IMR-90 (cell line): ENCODE data around the gene E4F1. TPM values are rescaled to one million over a fixed set of nuclear protein-coding genes. Genes with fewer than 3 reads are reported as not detected.
"Not testable (repeated sequence)": the region's sequence is repeated elsewhere in the genome, so short reads cannot be mapped to it uniquely, and the experiment has no call there.

Experiments used
- ATAC-seq: fragments of 200-7000 bp; cut with Tn5 transposase; 2 replicates; pipeline ENCODE4 v1.9.1; 2020; ENCODE audit warnings: low read depth, mild to moderate bottlenecking, moderate library complexity
- BruUV-seq: library from RNA; stranded (reverse); fragments of 400-500 nt; replicated peaks from 2 replicates; lab custom pipeline; 2021; lab: Mats Ljungman, UMichigan
- CTCF ChIA-PET: fragments of 300-600 bp; formaldehyde crosslinking; extraction: SDS; loops from one replicate; lab custom pipeline; 2021; ENCODE audit warnings: antibody characterized with exemption; lab: Yijun Ruan, JAX
- POLR2A ChIA-PET: fragments of 300-600 bp; sonication (Branson Sonifier 250); formaldehyde crosslinking; loops from one replicate; lab custom pipeline; 2022; ENCODE audit warnings: antibody characterized with exemption; ENCODE audit not compliant: unreplicated experiment; lab: Charles Lee
- DNase-seq: peaks from one replicate; pipeline ENCODE4 v3.0.0; 2013
- H2AFZ ChIP-seq: replicated peaks from 2 replicates; pipeline ENCODE3; 2013; ENCODE audit warnings: low read length, mild to moderate bottlenecking; ENCODE audit not compliant: poor library complexity
- H2AK5ac ChIP-seq: 2 replicates; pipeline ENCODE4 v1.6.1; 2013; ENCODE audit warnings: low read depth, low read length, inconsistent platforms
- H2AK9ac ChIP-seq: replicated peaks from 2 replicates; pipeline ENCODE3; 2013; ENCODE audit warnings: mild to moderate bottlenecking, low read depth, low read length, moderate library complexity; ENCODE audit not compliant: poor library complexity
- H2BK120ac ChIP-seq: 2 replicates; pipeline ENCODE4 v1.6.1; 2013; ENCODE audit warnings: low read depth, low read length, inconsistent platforms
- H2BK15ac ChIP-seq: 3 replicates; pipeline ENCODE4 v1.6.1; 2013; ENCODE audit warnings: low read depth, low read length, inconsistent platforms
- H2BK20ac ChIP-seq: 2 replicates; pipeline ENCODE4 v1.6.1; 2013; ENCODE audit warnings: low read depth, mild to moderate bottlenecking, inconsistent platforms, low read length, moderate library complexity
- H2BK5ac ChIP-seq: 2 replicates; pipeline ENCODE4 v1.6.1; 2013; ENCODE audit warnings: mild to moderate bottlenecking, low read depth, low read length, inconsistent platforms; ENCODE audit not compliant: poor library complexity, severe bottlenecking
- H3K14ac ChIP-seq: replicated peaks from 2 replicates; pipeline ENCODE4 v1.6.1; 2013; ENCODE audit warnings: low read depth, low read length, inconsistent platforms
- H3K18ac ChIP-seq: 2 replicates; pipeline ENCODE4 v1.6.1; 2013; ENCODE audit warnings: low read depth, low read length, control low read depth
- H3K23ac ChIP-seq: 2 replicates; pipeline ENCODE4 v1.6.1; 2013; ENCODE audit warnings: low read depth, low read length, inconsistent platforms
- H3K27ac ChIP-seq: 2 replicates; pipeline ENCODE4 v1.5.1; 2013; ENCODE audit warnings: mild to moderate bottlenecking, control low read depth, low read length; ENCODE audit not compliant: insufficient read depth
- H3K27me3 ChIP-seq: 2 replicates; pipeline ENCODE4 v1.6.1; 2013; ENCODE audit warnings: low read length; ENCODE audit not compliant: control insufficient read depth, insufficient read depth
- H3K36me3 ChIP-seq: 2 replicates; pipeline ENCODE4 v1.6.1; 2013; ENCODE audit warnings: low read length, mixed read lengths; ENCODE audit not compliant: control insufficient read depth, insufficient read depth
- H3K4ac ChIP-seq: 2 replicates; pipeline ENCODE4 v1.6.1; 2013; ENCODE audit warnings: low read depth, low read length, inconsistent platforms
- H3K4me1 ChIP-seq: 2 replicates; pipeline ENCODE4 v1.6.1; 2013; ENCODE audit warnings: low read length, mixed read lengths; ENCODE audit not compliant: control insufficient read depth, insufficient read depth
- H3K4me2 ChIP-seq: 2 replicates; pipeline ENCODE4 v1.6.1; 2013; ENCODE audit warnings: low read depth, mild to moderate bottlenecking, control low read depth, low read length, moderate library complexity
- H3K4me3 ChIP-seq: 2 replicates; pipeline ENCODE4 v1.5.1; 2013; ENCODE audit warnings: low read depth, mild to moderate bottlenecking, control low read depth, low read length, moderate library complexity; ENCODE audit not compliant: insufficient read depth
- H3K56ac ChIP-seq: 2 replicates; pipeline ENCODE4 v1.6.1; 2013; ENCODE audit warnings: low read length, inconsistent platforms; ENCODE audit not compliant: insufficient read depth; ENCODE audit errors: extremely low read depth
- H3K79me1 ChIP-seq, 2 experiments: 2 replicates each; pipeline ENCODE4 v1.6.1; 2013; ENCODE audit warnings: low read length in 2 of 2, inconsistent platforms in 1 of 2, low read depth in 1 of 2
- H3K9ac ChIP-seq: 2 replicates; pipeline ENCODE4 v1.6.1; 2013; ENCODE audit warnings: low read depth, low read length, control low read depth
- H3K9me1 ChIP-seq: 2 replicates; pipeline ENCODE4 v1.6.1; 2013; ENCODE audit warnings: low read length, inconsistent platforms; ENCODE audit not compliant: insufficient read depth
- H3K9me3 ChIP-seq: 2 replicates; pipeline ENCODE4 v1.6.1; 2013; ENCODE audit warnings: low read length; ENCODE audit not compliant: control insufficient read depth, insufficient read depth
- H4K20me1 ChIP-seq: 2 replicates; pipeline ENCODE4 v1.6.1; 2013; ENCODE audit warnings: low read length, inconsistent platforms; ENCODE audit not compliant: insufficient read depth
- H4K5ac ChIP-seq: 2 replicates; pipeline ENCODE4 v1.6.1; 2013; ENCODE audit warnings: mild to moderate bottlenecking, low read depth, low read length, control low read depth
- H4K8ac ChIP-seq, 2 experiments: 2 replicates each; pipeline ENCODE4 v1.6.1; 2013; ENCODE audit warnings: low read depth in 2 of 2, low read length in 2 of 2, control low read depth in 1 of 2, inconsistent platforms in 1 of 2
- H4K91ac ChIP-seq: 2 replicates; pipeline ENCODE4 v1.6.1; 2013; ENCODE audit warnings: low read depth, low read length, inconsistent platforms; ENCODE audit not compliant: insufficient read depth
- CEBPB ChIP-seq: IDR thresholded peaks from 2 replicates; pipeline ENCODE4 v1.6.1; 2012; ENCODE audit warnings: low read depth, low read length, improper control_type of control experiment
- ELK1 ChIP-seq: fragments of 150-350 bp; IDR thresholded peaks from 2 replicates; pipeline ENCODE4 v1.6.1; 2016; ENCODE audit warnings: low read depth, mild to moderate bottlenecking, low read length, moderate library complexity, borderline replicate concordance
- FOS ChIP-seq: fragments of 150-350 bp; IDR thresholded peaks from 2 replicates; pipeline ENCODE4 v1.6.1; 2016; ENCODE audit warnings: low read depth, low read length
- MXI1 ChIP-seq: IDR thresholded peaks from 2 replicates; pipeline ENCODE4 v1.6.1; 2012; ENCODE audit warnings: low read depth, mild to moderate bottlenecking, low read length, moderate library complexity, borderline replicate concordance
- NFE2L2 ChIP-seq: fragments of 150-350 bp; IDR thresholded peaks from 2 replicates; pipeline ENCODE4 v1.6.1; 2016; ENCODE audit warnings: low read depth, mild to moderate bottlenecking, low read length
- POLR2A ChIP-seq: IDR thresholded peaks from 2 replicates; pipeline ENCODE4 v1.6.1; 2012; ENCODE audit warnings: mild to moderate bottlenecking, low read depth, low read length
- RAD21 ChIP-seq: IDR thresholded peaks from 2 replicates; pipeline ENCODE4 v1.6.1; 2012; ENCODE audit warnings: low read length, improper control_type of control experiment
- WGBS, 2 experiments: methylation state at CpG; one replicate each; pipeline versions ENCODE4 v1.1.5 to v1.1.7; 2013; ENCODE audit warnings: missing lambda C conversion rate in 2 of 2; ENCODE audit not compliant: insufficient read length in 1 of 2; ENCODE audit errors: extremely low coverage in 2 of 2; 5-methylcytosine and 5-hydroxymethylcytosine counted together
- dilution Hi-C: fragments of 300-500 bp; cut with HindIII; formaldehyde crosslinking; loops from one replicate; pipeline ENCODE4 v1.14.3; 2018; ENCODE audit warnings: low sequenced_read_pairs; ENCODE audit not compliant: unreplicated experiment
- in situ Hi-C: fragments of 300-500 bp; cut with MboI; formaldehyde crosslinking; loops from 3 replicates; pipeline ENCODE4 v1.14.3; 2019; ENCODE audit warnings: low sequenced_read_pairs, inconsistent platforms, mixed read lengths
- intact Hi-C: fragments of 100-400 bp; cut with micrococcal nuclease; formaldehyde crosslinking; loops from 2 replicates; pipeline ENCODE4 v1.10.0; 2022
- polyA plus RNA-seq, 3 experiments: library from polyadenylated mRNA; depleted of rRNA; stranded (reverse); fragments of >200 nt; gene quantifications; 2 replicates each; pipeline ENCODE4 v1.2.3, GENCODE V29; 2012; ENCODE audit warnings: low replicate concordance in 1 of 3
- total RNA-seq: library from RNA; depleted of rRNA; stranded (reverse); fragments of >200 nt; gene quantifications from 2 replicates; pipeline ENCODE4 v1.2.3, GENCODE V29; 2012

E4F1 gene
- total and polyA plus RNA-seq, 2 of the 4 experiments (the other 2 are of a cell fraction), result 13.1 to 33.0 TPM

- DNase-seq (no peak), ATAC-seq (no peak; the same call in 1 of the 2 replicates)
- H3K79me1 ChIP-seq, result 0 out of 4 replicates have a peak, but pooled peaks cover 0 to 2% of the 10 kb centered on the region in 2 experiments
- ChIA-PET POLR2A (interaction anchor here (0.6 kb wide), 1 partner anchor 13 kb away, joined by 10 read pairs; no protein-coding TSS in a partner anchor), CTCF (interaction anchor here (1.1 kb wide), 1 partner anchor 12 kb away, joined by 3 read pairs; the partner anchor contains the start of gene ECI1)
- WGBS, 2 experiments, result 60% methylated on average over 7 of the region's 15 CpGs; no CpG with 5 or more reads in 1 of the 2 experiments
- dilution Hi-C loops (no loop called here), intact Hi-C loops (no loop called here), in situ Hi-C loops (no loop called here)
- no peak overlapping the region for H4K5ac ChIP-seq
- H3K36me3 ChIP-seq, result peaks cover 40% of the 10 kb centered on the region
- no peak overlapping the region for H2BK15ac ChIP-seq
- H3K56ac ChIP-seq, result no peak overlapping the region
- H3K27me3 ChIP-seq, result peaks cover 9% of the 10 kb centered on the region
- H3K4me3 ChIP-seq, result no peak overlapping the region
- TF ChIP-seq POLR2A, result no peak
- TF ChIP-seq NFE2L2, result no peak
- TF ChIP-seq RAD21, result no peak
- no peak for TF ChIP-seq FOS
- no peak for TF ChIP-seq MXI1
- TF ChIP-seq ELK1, result no peak
- TF ChIP-seq CEBPB, result no peak
- H3K9me3 ChIP-seq, result no peaks in the 10 kb centered on the region
- BruUV-seq, result no TSS peak
- H3K4ac ChIP-seq, result no peak overlapping the region
- H4K91ac ChIP-seq, result no peak overlapping the region
- peaks cover 14% of the 10 kb centered on the region for H4K20me1 ChIP-seq
- H3K9me1 ChIP-seq, result no peaks in the 10 kb centered on the region
- H2BK120ac ChIP-seq, result no peak overlapping the region
- no peak overlapping the region for H3K18ac ChIP-seq
- H3K23ac ChIP-seq, result no peak overlapping the region
- H3K14ac ChIP-seq, result no peak overlapping the region
- H2BK20ac ChIP-seq, result no peak overlapping the region
- no peak overlapping the region for H3K4me2 ChIP-seq
- no peak overlapping the region for H2BK5ac ChIP-seq
- no peak overlapping the region for H4K8ac ChIP-seq
- no peak overlapping the region for H3K27ac ChIP-seq
- no peak overlapping the region for H2AK9ac ChIP-seq
- H3K9ac ChIP-seq, result no peak overlapping the region
- no peak overlapping the region for H2AK5ac ChIP-seq
- H3K4me1 ChIP-seq, result peaks cover 5% of the 10 kb centered on the region; the same call in 1 of the 2 replicates
- no peak overlapping the region for H2AFZ ChIP-seq
These were observed 15.7 kb downstream of the E4F1 start for GRCh38 chr16:2238838-2239675.

- H3K79me1 ChIP-seq, result peaks cover 6 to 12% of the 10 kb centered on the region in 2 experiments; a peak in 3 of 4 replicates
- H3K4me3 ChIP-seq, H2BK5ac ChIP-seq, DNase-seq, H3K56ac ChIP-seq, intact Hi-C loops, H2AK9ac ChIP-seq, dilution Hi-C loops, H3K4me2 ChIP-seq, H3K27ac ChIP-seq, H4K91ac ChIP-seq, ATAC-seq, H2AFZ ChIP-seq, H2BK15ac ChIP-seq, H3K9me1 ChIP-seq, CTCF ChIA-PET, POLR2A ChIA-PET, H3K4me1 ChIP-seq, H3K23ac ChIP-seq, H4K5ac ChIP-seq, BruUV-seq, H3K9me3 ChIP-seq, H3K27me3 ChIP-seq, H2BK20ac ChIP-seq, H3K18ac ChIP-seq, H3K9ac ChIP-seq, H2AK5ac ChIP-seq, H3K4ac ChIP-seq, in situ Hi-C loops, H4K8ac ChIP-seq, H2BK120ac ChIP-seq, H3K14ac ChIP-seq: not testable (repeated sequence)
- no CpG with 5 or more reads among the region's 9 CpGs for WGBS, 2 experiments
- H4K20me1 ChIP-seq, result peaks cover 14% of the 10 kb centered on the region
- H3K36me3 ChIP-seq, result peaks cover 40% of the 10 kb centered on the region
These were observed 16.9 kb downstream of the E4F1 start for GRCh38 chr16:2240331-2240730.
